Mesodermal cell (in vitro differentiated cells): Measurements from ENCODE around the gene GNG2.
A peak's percentile ranks its signal among the peaks of the same experiment; 100 is the strongest.

ENCODE experiments used
- H3K27ac ChIP-seq: 2 replicates; pipeline ENCODE4 v1.7.0; 2013; ENCODE audit warnings: mild to moderate bottlenecking, low read depth, low read length, moderate library complexity; ENCODE audit not compliant: severe bottlenecking
- H3K36me3 ChIP-seq: 2 replicates; pipeline ENCODE4 v1.7.1; 2013; ENCODE audit warnings: mild to moderate bottlenecking, low read length, moderate library complexity; ENCODE audit not compliant: control insufficient read depth, insufficient read depth
- H3K4me1 ChIP-seq: one replicate; pipeline ENCODE4 v1.7.1; 2013; ENCODE audit warnings: mild to moderate bottlenecking, low read length; ENCODE audit not compliant: insufficient read depth, control insufficient read depth, poor library complexity, severe bottlenecking
- H3K4me3 ChIP-seq: 2 replicates; pipeline ENCODE4 v1.7.0; 2013; ENCODE audit warnings: low read length, control low read depth, mild to moderate bottlenecking; ENCODE audit not compliant: insufficient read depth, poor library complexity, severe bottlenecking; ENCODE audit errors: extremely low read depth
- H3K9me3 ChIP-seq: 2 replicates; pipeline ENCODE4 v1.7.1; 2013; ENCODE audit warnings: mild to moderate bottlenecking, low read length, moderate library complexity; ENCODE audit not compliant: control insufficient read depth
- WGBS, 2 experiments: methylation state at CpG; one replicate each; pipeline ENCODE4 v1.1.5; 2013; ENCODE audit warnings: missing lambda C conversion rate in 2 of 2; ENCODE audit not compliant: insufficient coverage in 2 of 2; 5-methylcytosine and 5-hydroxymethylcytosine counted together

GNG2 gene

DNA sequence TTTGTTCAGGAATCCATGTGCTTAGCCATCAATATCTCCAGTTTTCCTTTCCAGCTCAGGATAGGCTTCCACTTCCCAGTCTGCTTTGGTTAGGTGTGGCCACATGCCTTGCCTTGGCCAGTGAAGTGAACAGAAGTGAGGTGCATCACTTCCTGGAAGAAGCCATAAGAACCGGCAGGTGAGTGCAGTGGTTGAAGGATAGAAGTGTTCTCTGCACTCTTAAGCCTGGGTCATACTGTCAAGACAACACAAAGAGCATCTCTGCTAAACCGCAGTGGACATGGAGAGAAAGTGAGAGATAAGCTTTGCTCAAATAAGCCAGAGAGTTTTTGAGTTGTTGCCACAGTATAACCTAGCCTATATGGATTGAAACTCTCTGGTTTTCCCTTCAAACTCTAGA is 11.4 kb downstream of the GNG2 start:
- peaks cover 19% of the 10 kb centered on the region for H3K4me1 ChIP-seq
- H3K27ac ChIP-seq = no peak overlapping the region
- H3K4me3 ChIP-seq = no peak overlapping the region
- H3K36me3 ChIP-seq = no peaks in the 10 kb centered on the region
- WGBS, 2 experiments = 100% methylated on average over 1 of the region's 2 CpGs; no CpG with 5 or more reads in 1 of the 2 experiments
- H3K9me3 ChIP-seq = no peaks in the 10 kb centered on the region

DNA sequence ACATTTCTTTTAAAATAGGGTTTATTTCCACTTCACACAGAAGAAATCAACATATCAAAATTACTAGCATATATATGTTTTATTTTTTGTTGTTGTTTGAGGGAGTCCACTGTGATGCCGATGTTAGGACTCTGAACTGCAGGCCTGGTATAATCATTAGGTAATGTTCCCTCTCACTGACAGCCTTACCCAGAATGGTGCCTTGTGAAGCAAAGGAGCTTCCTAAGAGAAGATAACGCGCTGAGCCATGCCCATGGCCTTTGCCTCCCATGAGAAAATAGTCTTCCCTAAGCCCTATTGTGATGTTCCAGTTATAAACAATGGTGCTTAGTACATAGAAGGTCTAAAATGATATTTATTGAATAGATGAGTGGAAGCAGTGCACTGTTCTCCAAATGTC is 12.0 kb downstream of the GNG2 start:
- H3K4me1 ChIP-seq = peaks cover 24% of the 10 kb centered on the region
- no peaks in the 10 kb centered on the region for H3K36me3 ChIP-seq
- H3K9me3 ChIP-seq = no peaks in the 10 kb centered on the region
- H3K27ac ChIP-seq = peak overlapping the region; percentile 25
- 67% methylated on average over 2 of the region's 3 CpGs; no CpG with 5 or more reads in 1 of the 2 experiments for WGBS, 2 experiments
- no peak overlapping the region for H3K4me3 ChIP-seq

DNA sequence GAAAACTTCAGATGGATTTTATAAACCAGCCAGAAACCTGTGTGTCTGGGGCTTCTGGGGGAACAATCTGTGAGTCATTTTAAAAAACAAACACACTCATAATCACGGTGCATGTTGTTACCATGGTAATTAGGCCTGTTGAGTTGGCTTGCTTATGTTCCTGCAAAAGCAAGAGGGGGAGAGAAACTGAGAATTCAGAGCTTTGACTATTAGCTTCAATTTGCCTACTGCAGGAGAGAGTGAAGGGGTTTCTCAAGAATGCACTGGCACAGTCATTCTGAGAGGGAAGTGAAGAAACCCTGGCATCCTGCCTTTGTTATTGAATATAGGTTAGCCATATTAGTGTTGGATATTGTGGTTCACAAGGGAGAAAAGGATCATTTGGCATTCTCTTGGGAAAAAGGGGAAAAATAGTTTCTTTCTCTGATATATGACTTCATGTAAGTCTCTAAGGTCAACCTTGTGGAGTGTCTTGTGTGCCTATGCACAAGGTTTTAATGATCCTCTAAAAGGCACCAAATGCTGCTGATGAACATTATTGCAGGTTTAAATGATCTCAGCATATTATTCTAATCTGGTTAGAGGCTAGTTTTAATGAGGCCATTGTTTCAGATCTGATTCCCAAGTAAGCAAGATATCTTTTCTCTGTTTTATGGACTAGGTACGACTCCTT is 12.9 kb downstream of the GNG2 start:
- Histone ChIP-seq H3K4me1 (peaks cover 26% of the 10 kb centered on the region), H3K9me3 (no peaks in the 10 kb centered on the region), H3K36me3 (no peaks in the 10 kb centered on the region), H3K27ac (peak overlapping the region; percentile 78), H3K4me3 (no peak overlapping the region)
- no CpG with 5 or more reads among the region's 2 CpGs for WGBS, 2 experiments

DNA sequence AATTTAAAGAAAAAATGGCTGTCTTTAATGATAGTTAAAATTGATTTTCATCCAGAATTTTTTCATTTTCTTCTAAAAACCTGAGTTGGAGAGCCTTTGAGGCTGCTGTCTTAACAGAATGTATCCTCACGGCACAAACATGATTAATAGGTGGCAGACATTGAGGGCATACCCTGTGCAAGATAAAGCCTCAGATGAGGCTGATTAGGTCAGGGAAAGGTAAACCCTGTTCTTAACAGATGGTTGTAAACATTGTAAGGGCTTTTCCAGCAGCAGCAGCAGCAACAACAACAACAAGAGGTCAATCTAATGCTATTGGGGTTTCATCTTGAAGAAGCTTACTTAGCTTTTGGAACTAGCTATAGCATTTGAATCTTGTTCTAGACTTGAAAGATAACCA is 17.4 kb downstream of the GNG2 start:
- 80 to 100% methylated on average over 1 of the region's 1 CpG for WGBS, 2 experiments
- no peaks in the 10 kb centered on the region for H3K36me3 ChIP-seq

DNA sequence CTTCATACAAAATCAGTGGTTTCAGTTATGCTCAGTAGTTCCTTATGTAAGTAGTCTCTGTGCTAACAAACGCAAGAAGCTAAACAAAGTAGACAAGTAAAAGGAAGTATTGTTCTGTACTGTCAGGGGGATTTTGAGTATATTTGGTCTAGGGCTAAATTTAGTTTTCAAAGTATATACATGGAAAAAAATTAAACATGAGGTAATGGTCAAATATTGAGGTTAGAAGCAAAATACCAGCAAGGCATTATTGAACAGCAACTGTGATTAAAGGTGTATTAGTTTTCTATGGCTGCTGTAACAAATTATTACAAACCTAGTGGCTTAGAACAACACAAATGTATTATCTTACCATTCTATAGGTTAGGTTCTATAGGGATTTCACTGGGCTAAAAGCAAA is 18.8 kb downstream of the GNG2 start:
- whole genome bisulfite sequencing, 2 experiments = no CpG with 5 or more reads among the region's 1 CpG

More for the DNA sequence above, 17.4 kb downstream of the GNG2 start:
- no peaks in the 10 kb centered on the region for H3K9me3 ChIP-seq
- no peak overlapping the region for H3K27ac ChIP-seq
- H3K4me3 ChIP-seq = no peak overlapping the region
- peaks cover 20% of the 10 kb centered on the region for H3K4me1 ChIP-seq

DNA sequence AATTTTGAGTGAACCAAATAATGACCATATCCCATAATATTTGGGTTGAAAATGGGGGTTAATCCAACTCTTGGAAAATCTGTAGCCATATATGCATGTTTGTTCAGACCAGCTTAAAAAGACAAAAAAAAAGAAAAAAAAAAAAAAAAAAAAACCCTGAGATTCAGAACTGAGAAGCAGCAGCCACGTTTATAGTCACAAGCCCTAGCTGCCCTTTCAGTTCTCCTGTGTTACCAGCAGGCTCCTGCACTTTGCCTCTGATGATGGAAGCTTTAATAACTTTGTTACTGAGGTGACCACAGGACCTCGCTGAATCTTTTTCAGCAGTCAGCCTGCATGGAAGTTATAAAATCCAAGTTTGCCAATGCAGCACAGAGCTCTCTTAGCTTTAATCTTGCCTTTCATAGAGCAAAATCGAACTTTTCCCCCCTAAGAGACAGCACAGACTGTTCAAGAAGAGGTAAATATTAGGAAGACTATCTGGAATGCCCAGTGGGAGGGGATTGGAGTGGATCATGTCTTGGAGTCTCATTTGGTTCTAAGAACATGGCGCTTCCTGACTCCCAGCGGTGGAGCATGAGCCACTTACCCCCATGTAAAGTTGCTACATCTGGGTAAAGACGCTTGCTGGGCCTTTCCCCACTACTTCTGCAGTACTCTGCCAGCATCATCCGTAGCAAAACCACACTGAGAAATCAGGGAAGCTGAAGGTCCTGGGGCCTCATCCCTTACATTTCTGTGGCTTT is 20.6 kb downstream of the GNG2 start:
- H3K9me3 ChIP-seq = no peaks in the 10 kb centered on the region
- no peaks in the 10 kb centered on the region for H3K36me3 ChIP-seq
- no peak overlapping the region for H3K4me3 ChIP-seq
- WGBS, 2 experiments = 86 to 100% methylated on average over 2 of the region's 7 CpGs
- peaks cover 9% of the 10 kb centered on the region for H3K4me1 ChIP-seq
- H3K27ac ChIP-seq = no peak overlapping the region

More for the DNA sequence above, 18.8 kb downstream of the GNG2 start:
- Histone ChIP-seq H3K4me1 (peaks cover 9% of the 10 kb centered on the region), H3K9me3 (no peaks in the 10 kb centered on the region), H3K4me3 (no peak overlapping the region), H3K36me3 (no peaks in the 10 kb centered on the region), H3K27ac (no peak overlapping the region)

DNA sequence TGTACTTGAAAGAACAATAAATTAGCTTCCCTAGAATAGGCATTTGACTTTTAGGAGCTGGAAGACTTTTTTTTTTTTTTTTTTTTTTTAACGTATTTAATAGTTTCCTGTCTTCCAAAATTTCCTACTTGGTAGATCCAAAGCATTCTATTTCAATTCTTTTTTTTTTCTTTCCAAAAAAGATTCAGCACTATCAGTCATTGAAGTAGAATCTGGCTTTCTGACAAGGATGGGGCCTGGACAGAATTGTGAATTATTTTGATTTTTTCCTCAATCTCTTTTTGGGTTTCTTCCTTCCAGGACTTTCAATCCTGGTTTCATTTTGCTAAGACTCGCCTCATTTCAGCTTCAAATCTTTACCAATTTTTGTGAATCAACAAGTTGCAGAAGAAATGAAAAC is 21.2 kb downstream of the GNG2 start:
- Histone ChIP-seq H3K4me1 (peaks cover 9% of the 10 kb centered on the region), H3K36me3 (no peaks in the 10 kb centered on the region), H3K27ac (no peak overlapping the region), H3K9me3 (no peaks in the 10 kb centered on the region), H3K4me3 (no peak overlapping the region)
- no CpG with 5 or more reads among the region's 2 CpGs for WGBS, 2 experiments

DNA sequence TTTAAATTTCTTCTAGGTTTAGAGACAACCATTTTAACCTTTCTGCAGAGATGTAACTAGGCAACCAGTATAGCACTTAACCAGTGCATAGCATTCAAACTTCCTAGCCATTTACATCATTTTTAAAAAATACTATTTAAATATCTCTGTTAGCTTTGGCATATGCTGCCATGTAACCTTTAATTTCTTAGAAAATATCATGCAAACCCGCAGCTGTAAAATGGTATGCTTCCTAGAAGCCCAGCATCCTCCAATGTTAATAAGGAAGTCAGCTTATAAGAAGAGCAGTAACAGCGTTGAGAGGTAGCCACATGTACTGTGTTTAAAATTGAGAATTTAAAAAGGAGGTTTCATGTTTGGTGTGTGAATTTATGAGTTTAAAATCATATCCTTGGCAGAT is 22.8 kb downstream of the GNG2 start:
- H3K36me3 ChIP-seq = no peaks in the 10 kb centered on the region
- H3K4me3 ChIP-seq = no peak overlapping the region
- H3K9me3 ChIP-seq = no peaks in the 10 kb centered on the region
- WGBS, 2 experiments = 100% methylated on average over 1 of the region's 2 CpGs; no CpG with 5 or more reads in 1 of the 2 experiments
- H3K4me1 ChIP-seq = no peaks in the 10 kb centered on the region
- H3K27ac ChIP-seq = no peak overlapping the region

DNA sequence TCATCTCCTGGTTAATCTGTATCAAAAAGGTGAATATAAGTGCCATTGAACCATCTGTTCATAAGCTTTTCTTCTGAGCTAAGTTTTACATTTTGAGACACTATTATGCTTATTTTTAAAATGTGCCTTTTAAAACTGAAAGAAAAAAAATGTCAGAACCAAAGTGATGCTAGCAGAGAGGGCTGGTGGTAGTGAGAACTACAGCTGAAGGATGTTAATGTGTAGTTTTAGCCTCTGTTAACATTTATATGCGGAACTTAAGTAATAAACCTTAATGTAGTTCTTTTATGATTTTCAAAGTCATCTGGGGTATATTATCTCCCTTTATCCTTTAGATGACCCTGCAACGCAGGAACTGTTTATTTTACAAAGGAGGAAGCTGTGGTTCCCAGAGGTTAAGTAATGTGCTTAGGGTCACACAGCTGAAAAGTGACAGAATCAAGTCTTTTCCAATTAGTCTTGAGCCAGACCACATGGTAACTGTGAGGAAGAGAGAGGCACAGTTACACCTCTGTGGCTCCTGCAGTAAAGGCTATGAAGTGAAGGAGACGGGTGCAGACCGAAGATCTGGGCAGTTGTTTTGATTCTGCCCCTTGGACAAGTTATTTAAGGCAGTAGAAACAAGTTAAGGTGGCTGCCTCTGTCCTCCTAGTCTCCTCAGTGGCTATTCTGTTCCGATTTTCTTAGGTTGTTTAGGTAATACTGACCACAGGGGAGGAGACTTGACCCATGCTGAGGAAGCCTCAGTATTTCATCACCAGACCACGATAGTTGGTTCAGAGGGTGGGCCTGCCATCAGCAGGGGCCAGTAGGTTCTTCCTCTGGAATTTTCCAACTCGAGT is 23.9 kb downstream of the GNG2 start:
- Histone ChIP-seq H3K4me1 (no peaks in the 10 kb centered on the region), H3K4me3 (no peak overlapping the region), H3K27ac (no peak overlapping the region), H3K36me3 (no peaks in the 10 kb centered on the region), H3K9me3 (no peaks in the 10 kb centered on the region)
- 90 to 93% methylated on average over 4 to 6 of the region's 7 CpGs for WGBS, 2 experiments

DNA sequence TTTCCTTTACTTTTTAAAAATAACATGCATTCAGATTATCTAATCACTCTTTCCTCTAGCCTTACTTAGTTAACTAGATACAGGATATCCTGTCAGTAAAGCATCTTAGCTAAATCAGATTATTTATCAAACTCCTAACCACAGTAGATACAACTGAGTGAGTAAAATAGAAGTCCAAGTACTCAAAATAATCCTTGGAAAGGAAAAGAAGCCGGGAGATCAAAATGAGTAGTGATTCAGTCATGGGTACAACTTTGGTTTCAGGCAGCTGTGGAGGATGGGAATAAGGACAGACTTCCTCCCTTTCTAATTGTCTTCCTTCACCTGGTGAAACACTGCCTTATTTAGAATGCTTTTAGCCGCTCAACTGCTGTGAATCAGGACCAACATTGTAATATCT is 29.4 kb downstream of the GNG2 start:
- no peak overlapping the region for H3K4me3 ChIP-seq
- no CpG with 5 or more reads among the region's 2 CpGs for WGBS, 2 experiments

More for the DNA sequence above, 29.4 kb downstream of the GNG2 start:
- no peaks in the 10 kb centered on the region for H3K36me3 ChIP-seq
- H3K4me1 ChIP-seq = no peaks in the 10 kb centered on the region
- H3K9me3 ChIP-seq = no peaks in the 10 kb centered on the region
- H3K27ac ChIP-seq = no peak overlapping the region
